ENCODE results near the gene REV3L.

Gene REV3L

DNA sequence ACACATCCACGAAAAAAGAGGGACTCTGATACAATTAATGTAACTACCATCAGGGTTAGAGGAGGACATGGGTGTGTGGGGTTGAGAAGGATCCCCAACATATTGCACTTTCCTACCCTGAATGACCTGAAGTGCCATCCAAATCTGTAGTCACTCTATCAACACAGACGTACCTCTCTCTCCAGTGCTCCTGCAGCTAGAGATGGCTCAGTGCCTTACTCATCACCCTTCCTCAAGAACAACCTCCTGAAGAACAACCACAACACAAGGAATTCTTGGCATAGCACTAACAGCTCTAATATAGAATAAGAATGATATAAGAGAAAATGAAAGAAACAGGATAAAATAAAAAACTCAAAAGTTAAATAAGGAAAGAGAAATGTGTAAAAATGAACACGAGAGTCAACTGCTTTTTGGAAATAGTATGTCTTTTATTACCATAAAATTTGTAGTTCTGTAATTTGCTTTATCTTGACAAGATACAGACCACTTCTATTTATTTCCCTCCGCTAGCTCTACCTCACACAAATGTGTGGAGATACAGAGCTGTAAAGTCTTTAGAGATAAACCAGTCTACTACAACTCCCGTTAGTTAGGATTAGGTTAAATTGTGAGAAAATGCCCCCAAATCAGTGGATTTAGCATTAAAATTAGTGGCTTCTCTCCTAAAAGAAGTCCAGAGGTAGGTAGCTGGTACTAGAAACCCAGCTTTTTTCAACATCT, 63.9 kb downstream of the REV3L start:
- DNase-seq (ENCODE audit: low read depth) = no peak

- no peak for DNase-seq (ENCODE audit: low read depth)
Measured at GRCh38 chr6:111417946-111418345, 65.1 kb downstream of the REV3L start.

- DNase-seq (ENCODE audit: low read depth) = no peak
Measured at GRCh38 chr6:111417181-111417585, 65.8 kb downstream of the REV3L start.

- no peak for DNase-seq (ENCODE audit: low read depth)
Measured at GRCh38 chr6:111416529-111416928, 66.5 kb downstream of the REV3L start.

- no peak for DNase-seq (ENCODE audit: low read depth)
Measured at GRCh38 chr6:111414373-111414772, 68.6 kb downstream of the REV3L start.

DNA sequence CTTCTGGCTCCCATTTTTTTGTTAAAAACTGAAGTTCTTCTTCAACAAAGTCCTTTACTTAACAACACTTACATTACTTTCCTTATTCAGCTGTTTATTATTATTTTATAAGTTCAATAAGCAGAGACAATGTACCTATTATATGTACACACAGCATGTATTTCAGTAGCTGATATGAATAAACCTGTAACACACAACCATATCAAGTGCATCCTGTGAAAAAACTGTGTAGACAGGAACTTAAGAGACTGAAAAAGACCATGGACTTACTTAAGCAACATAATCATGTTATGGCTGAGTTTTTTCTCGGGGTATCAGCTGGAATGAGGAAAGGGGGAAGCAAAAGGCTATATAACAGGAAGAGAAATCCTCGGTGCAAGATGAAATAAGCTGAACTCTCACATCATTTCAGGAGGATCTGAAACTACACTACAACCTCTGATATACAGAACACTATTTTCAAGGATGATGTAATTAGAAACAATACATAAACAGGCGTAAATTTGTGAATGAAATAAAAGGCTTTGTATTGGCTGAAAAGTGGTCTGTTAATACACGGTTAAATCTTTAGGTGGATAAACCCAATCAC, 70.9 kb downstream of the REV3L start:
- DNase-seq (ENCODE audit: low read depth) = no peak

DNA sequence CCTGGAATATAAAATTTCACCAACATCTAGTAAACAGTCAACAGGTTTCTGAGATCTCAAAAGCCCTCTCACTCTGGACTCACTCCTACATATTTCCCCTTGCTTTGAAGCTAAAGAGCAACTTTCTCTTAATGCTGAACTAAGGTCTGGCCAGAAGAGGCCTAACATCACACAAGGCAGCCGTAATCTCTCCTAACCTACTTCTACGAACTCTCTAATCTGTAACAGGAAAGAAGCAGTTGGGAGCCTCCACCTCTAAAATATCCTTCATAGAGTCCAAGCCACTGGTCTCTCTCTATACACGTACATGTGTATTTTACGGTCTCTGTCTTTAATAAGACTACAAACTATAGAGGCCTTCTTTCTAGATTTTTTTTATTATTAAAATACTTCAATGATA, 72.0 kb downstream of the REV3L start:
- no peak for DNase-seq (ENCODE audit: low read depth)

GRCh38 chr6:111410371-111410770, 72.6 kb downstream of the REV3L start:
- DNase-seq (ENCODE audit: low read depth) = no peak

DNA sequence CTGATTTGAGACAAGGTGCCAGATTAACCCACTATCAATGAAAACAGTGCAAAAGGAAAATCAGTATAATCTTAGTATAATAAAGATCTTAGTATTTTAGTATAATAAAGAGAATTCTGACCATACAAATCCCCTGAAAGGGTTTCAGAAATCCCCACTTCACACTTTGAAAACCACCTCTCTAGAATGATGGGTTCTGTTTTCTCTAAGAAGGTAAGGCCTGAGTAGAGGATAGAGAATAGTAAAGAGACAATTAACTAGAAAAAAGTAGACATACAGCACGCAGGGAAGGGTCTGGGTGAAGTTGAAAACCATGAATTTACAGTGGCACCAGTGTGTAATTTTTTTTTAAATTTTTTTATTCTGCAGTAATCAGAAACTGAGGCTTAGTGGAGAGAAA, 73.6 kb downstream of the REV3L start:
- no peak for DNase-seq (ENCODE audit: low read depth)

DNA sequence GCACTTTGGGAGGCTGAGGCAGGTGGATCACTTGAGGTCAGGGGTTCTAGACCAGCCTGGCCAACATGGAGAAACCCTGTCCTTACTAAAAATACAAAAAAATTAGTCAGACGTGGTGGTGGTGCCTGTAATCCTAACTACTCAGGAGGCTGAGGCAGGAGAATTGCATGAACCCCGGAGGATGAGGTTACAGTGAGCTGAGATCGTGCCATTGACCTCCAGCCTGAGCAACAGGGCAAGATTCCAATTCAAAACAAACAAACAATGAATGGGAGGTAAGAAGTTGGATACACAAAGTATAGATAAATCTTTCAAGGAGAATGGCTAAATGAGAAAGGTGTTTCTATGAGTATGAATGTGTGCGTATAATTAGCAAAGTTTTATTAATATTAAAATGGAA, 75.3 kb downstream of the REV3L start:
- no peak for DNase-seq (ENCODE audit: low read depth)

DNA sequence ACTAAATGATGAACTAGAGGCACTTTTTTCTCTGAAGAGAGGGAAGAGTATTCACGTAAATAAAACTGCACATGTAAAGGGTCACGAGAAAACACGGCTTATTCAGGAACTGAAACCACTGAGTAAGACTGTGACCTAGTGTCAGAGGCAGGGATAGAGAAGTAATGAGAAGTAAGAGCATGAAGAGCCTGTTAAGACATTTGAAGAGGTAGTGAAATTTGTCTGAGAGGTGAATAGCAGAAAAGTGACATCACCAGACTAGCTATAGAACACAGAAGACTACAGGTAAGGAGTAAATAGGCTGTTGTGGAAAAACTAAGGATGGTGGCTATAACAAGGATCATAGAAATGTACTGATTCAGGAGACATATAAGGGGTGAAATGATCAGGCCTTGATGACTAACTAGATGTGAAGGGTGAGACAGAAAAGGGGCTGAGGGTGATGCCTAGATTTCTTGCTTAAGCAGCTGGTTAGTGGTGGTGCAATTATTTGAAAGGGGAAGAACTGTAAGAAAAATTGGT, 76.8 kb downstream of the REV3L start:
- no peak for DNase-seq (ENCODE audit: low read depth)

DNA sequence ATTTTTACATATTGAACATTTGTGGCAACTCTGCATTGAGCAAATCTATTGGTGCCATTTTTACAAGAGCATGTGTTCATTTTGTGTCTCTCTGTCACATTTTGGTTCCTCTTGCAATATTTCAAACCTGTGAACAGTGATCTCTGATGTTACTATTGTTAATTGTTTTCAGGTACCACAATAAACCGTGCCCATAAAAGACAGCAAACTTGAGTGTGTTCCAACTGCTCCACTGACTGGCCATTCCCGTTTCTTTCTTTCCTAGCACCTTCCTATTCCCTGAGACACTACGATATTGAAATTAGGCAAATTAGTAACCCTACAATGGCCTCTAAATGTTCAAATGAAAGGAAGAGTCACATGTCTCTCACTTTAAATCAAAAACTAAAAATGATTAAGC, 79.6 kb downstream of the REV3L start:
- DNase-seq (ENCODE audit: low read depth) = no peak

GRCh38 chr6:111399626-111400025, 83.4 kb downstream of the REV3L start:
- DNase-seq (ENCODE audit: low read depth) = no peak

DNA sequence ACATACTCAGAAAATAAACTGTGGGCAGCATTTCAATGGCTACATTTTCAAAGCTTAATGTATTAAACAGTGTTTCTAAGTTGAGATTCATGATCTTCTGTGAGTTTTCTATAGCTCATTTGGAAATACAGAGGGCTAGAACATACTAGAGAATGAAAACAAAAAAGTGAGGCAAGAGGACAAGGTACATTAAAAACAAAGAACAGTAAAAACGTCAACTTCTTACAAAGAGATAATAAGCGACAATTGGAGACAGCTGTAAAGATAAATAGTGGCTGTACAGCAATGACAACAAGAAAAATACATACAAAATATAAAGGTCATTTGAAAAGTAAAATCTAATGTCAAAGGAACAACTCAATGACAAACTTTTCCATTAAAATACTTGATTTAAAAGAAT, 94.3 kb downstream of the REV3L start:
- no peak for DNase-seq (ENCODE audit: low read depth)

GRCh38 chr6:111382476-111383294, 100.3 kb downstream of the REV3L start:
- DNase-seq (ENCODE audit: low read depth) = no peak

- DNase-seq (ENCODE audit: low read depth) = no peak
Measured at GRCh38 chr6:111381728-111382127, 101.3 kb downstream of the REV3L start.

DNA sequence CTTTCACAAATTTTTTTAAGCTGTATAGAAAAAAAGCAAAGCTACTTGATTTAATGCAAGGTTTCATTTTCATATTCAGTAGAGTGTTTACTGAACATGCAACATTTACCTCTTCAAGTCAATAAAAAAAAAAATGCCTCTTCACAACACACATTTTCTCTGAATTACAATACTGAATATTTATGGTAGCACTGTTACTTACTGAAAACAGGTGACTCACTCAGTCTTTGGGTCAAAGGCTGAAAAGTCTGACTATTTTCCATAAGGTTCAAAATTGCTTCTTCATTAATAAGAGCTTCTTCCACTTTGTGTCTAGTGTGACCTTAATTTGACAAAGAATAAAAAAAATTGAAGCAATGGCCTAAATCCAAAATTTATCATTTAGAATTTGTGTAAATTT, 101.9 kb downstream of the REV3L start:
- DNase-seq (ENCODE audit: low read depth) = no peak

DNA sequence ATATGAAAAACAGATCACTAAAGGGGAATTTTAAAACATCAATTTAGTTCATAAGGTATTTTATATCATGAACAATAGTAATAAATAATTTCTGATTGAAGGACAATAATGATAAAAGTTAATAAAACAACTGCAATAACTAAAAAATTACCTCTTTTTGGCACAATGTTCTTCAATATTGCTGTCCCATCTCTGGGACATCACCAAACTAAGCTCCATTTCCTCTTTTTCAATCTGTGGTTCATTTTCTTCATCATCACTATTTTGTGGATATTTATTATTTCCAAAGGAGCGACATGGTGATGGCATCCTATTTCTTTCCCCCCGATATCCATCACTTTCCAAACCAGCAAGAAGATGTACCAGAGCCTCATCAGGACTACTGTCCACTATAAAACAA, 103.2 kb downstream of the REV3L start:
- no peak for DNase-seq (ENCODE audit: low read depth)

- DNase-seq (ENCODE audit: low read depth) = no peak
Measured at GRCh38 chr6:111379302-111379701, 103.7 kb downstream of the REV3L start.

- DNase-seq (ENCODE audit: low read depth) = no peak
Measured at GRCh38 chr6:111377558-111378120, 105.4 kb downstream of the REV3L start.

GRCh38 chr6:111367393-111368088, 115.5 kb downstream of the REV3L start:
- DNase-seq (ENCODE audit: low read depth) = no peak

- no peak for DNase-seq (ENCODE audit: low read depth)
Measured at GRCh38 chr6:111361648-111362047, 121.4 kb downstream of the REV3L start.

All from stimulated activated CD8-positive, alpha-beta memory T cell treated with anti-CD3 and anti-CD28 coated beads, Interleukin-7, amount 100 ng/mL, for 24 hours (primary cell).